ENCODE data around the gene ECHDC1.

The ECHDC1 gene

DNA sequence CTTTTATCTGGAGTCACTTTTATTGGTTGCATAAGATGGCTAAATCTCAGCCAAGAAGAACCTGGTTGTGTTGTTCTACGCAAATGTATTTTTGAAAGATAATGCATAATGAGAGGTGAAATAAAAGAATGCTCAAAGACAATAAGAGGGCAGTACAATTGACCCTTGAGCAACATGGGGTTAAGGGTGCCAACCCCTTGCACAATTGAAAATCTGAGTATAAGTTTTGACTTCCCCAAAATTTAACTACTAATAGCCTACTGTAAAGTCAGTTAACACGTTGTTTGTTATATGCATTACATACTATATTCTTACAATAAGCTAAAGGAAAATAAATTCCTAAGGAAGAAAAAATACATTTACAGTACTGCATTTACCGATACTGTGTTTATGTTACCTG is 70.8 kb downstream of the ECHDC1 start:
- no peak overlapping the region for H3K4me3 ChIP-seq (ENCODE audit: low read length)
- no peaks in the 10 kb centered on the region for H3K36me3 ChIP-seq (ENCODE audit: control insufficient read depth, insufficient read depth, low read length)
- H3K27ac ChIP-seq (ENCODE audit: low read depth, low read length): no peak overlapping the region
- peaks cover 15% of the 10 kb centered on the region for H3K4me1 ChIP-seq (ENCODE audit: control insufficient read depth, insufficient read depth, low read length)
- no peak overlapping the region for H3K9ac ChIP-seq (ENCODE audit: low read length)
- no peaks in the 10 kb centered on the region for H3K27me3 ChIP-seq (ENCODE audit: control insufficient read depth, insufficient read depth, low read length)

DNA sequence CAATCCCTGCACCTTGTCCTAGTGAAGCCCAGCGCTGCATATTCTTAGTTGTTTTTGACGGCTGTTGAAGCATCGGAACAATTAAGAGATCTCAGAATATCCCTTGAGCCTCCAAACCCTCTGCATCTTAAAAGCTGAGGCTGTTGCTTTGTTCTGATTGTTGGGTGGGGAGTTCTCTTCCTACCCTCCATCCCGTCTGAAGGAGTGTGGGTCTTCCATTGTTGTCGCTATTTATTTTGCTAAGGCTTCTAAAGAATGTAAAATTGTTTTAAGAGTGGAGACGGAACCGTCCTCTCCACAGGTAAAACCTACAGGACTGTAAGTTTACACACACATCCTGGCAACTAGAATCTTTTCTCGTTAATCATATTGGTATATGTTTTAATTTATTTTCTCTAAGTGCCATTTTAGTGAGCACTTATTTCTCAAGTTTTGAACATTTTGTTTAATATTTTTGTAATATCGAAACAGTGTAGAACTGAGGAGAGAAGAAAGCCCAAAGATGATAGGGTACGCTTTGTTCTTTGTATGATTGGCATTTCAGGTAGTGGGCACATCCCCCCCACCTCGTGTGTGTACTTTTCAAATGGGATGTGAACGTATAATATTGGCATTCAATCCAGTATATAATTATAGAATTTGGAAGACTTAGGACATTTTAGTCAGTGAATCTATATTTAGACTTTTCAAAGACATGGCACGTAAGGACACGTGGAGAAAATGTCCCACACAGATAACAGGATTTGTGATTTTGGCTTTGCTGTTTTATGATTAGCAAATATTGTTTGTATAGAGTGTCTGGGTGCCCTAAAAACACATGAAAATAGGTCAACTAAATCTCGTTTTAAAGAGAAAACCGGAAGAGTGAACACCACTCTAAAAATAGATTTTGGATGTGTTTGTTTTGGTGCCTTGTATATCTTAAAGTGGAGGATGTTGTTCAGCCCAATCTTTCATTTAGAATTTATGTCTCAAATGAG is 75.5 kb downstream of the ECHDC1 start:
- peak overlapping the region; percentile 99 for H3K9ac ChIP-seq (ENCODE audit: low read length)
- peak overlapping the region; percentile 99 for H3K27ac ChIP-seq (ENCODE audit: low read depth, low read length)
- no peaks in the 10 kb centered on the region for H3K27me3 ChIP-seq (ENCODE audit: control insufficient read depth, insufficient read depth, low read length)
- peaks cover 15% of the 10 kb centered on the region for H3K4me1 ChIP-seq (ENCODE audit: control insufficient read depth, insufficient read depth, low read length)
- peak overlapping the region; percentile 100 for H3K4me3 ChIP-seq (ENCODE audit: low read length)
- H3K36me3 ChIP-seq (ENCODE audit: control insufficient read depth, insufficient read depth, low read length): no peaks in the 10 kb centered on the region

DNA sequence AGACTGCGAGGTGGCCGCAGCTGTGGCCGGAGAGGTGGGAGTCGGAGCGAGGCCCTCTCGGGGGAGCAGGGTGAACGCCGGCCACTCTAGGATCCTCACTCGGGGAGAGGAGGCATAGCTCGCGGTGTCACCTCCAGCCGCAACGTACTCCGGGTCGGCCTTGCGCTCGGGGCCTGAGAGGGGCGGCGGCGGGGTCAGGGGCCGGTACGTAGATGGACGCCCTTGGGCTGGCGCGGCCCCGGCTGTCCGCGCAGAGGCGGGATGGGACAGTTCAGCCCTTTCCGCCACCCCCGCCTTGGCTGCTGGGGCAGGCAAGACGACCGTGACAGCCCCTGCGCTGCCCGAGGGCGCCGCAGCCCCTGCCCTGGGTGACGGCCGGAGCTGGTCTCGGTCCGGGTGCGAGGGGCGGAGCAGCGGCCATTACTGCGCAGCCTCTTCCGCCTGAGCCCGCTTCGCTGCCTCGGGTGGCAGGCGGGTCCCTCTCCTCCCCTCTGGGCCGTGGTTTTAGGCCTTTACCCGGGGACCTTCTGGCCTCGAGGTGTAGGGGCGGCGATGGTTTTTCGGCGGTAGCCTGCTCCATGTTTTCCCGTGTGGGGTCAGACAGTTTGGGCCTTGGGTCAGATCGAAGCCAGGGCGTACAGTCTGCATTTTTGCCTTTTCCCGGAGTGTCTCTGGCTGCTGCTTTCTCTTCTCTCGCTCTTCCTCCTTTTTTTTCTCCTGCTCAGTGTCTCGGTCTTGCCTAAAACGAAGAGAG is 76.3 kb downstream of the ECHDC1 start:
- peak overlapping the region; percentile 100 for H3K4me3 ChIP-seq (ENCODE audit: low read length)
- H3K27ac ChIP-seq (ENCODE audit: low read depth, low read length): peak overlapping the region; percentile 99
- H3K27me3 ChIP-seq (ENCODE audit: control insufficient read depth, insufficient read depth, low read length): no peaks in the 10 kb centered on the region
- H3K9ac ChIP-seq (ENCODE audit: low read length): peak overlapping the region; percentile 99
- H3K4me1 ChIP-seq (ENCODE audit: control insufficient read depth, insufficient read depth, low read length): peaks cover 15% of the 10 kb centered on the region
- H3K36me3 ChIP-seq (ENCODE audit: control insufficient read depth, insufficient read depth, low read length): no peaks in the 10 kb centered on the region

DNA sequence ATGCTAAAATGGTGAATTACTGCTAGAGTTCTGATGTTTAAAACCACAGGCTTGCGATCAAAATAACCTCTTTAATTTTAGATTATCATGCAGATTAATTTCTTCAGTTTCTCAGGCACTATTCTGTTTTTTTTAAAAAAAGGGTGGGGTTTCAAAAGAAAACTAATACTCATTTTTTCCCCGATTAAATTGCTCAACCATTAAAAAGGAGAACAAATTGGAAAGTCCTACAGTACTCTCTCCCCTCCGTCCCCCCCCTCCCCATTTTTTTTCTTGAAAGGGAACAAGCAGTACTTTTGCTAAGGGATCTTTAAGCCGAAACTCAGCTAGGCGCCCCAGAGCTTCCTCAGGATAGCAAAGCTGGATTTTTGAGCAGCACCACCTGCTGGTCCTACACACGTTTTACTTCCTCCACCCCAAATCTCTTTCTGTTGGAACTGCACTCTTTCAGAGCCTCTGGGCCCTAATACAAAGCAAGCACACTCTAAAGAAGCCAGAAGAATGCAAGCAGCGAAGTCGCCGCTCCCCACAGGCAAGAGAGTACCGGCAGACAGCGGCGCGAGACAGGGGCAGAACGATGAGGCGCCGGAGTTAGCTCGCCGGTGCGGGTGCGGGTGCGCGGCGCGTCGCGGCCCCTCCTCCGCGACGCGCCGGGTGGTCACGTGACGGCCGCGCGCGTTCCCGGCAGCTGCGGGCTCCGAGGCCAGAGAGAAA is 77.1 kb downstream of the ECHDC1 start, which contains the start of gene RNF146:
Gene RNF146, plus strand, starts transcription at position 687 of the 714 bp plus-strand sequence. CDS start 13,475 bp downstream, outside the sequence.
- peak within 1 kb of the TSS; percentile 99 for H3K27ac ChIP-seq (ENCODE audit: low read depth, low read length)
- peak within 1 kb of the TSS; percentile 99 for H3K9ac ChIP-seq (ENCODE audit: low read length)
- H3K4me1 ChIP-seq (ENCODE audit: control insufficient read depth, insufficient read depth, low read length): peaks cover 15% of the 10 kb centered on the region
- H3K4me3 ChIP-seq (ENCODE audit: low read length): peak within 1 kb of the TSS; percentile 100
- no peaks in the 10 kb centered on the region for H3K27me3 ChIP-seq (ENCODE audit: control insufficient read depth, insufficient read depth, low read length)
- H3K36me3 ChIP-seq (ENCODE audit: control insufficient read depth, insufficient read depth, low read length): no peaks in the 10 kb centered on the region

DNA sequence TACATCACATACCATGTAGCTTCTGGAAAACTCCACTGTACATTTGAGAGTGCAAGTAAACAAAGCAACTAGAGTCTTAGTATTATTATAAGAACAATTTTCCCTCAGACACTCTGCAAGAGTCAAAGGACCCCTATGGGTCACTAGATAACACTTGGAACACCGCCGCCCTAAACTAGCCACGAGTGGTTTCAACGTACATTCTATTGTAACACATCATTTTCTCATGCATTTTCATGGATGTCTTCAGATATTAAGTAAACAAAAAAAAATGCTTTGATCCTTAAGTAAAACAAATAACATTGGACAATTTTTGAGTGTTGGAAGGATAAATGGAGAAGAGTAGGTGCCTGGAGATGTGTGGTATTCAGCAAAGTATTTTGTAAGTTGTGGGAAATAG is 79.9 kb downstream of the ECHDC1 start:
- Histone ChIP-seq H3K9ac (ENCODE audit: low read length) (no peak overlapping the region), H3K27ac (ENCODE audit: low read depth, low read length) (no peak overlapping the region), H3K4me1 (ENCODE audit: control insufficient read depth, insufficient read depth, low read length) (peaks cover 3% of the 10 kb centered on the region), H3K4me3 (ENCODE audit: low read length) (no peak overlapping the region), H3K36me3 (ENCODE audit: control insufficient read depth, insufficient read depth, low read length) (no peaks in the 10 kb centered on the region), H3K27me3 (ENCODE audit: control insufficient read depth, insufficient read depth, low read length) (no peaks in the 10 kb centered on the region)

DNA sequence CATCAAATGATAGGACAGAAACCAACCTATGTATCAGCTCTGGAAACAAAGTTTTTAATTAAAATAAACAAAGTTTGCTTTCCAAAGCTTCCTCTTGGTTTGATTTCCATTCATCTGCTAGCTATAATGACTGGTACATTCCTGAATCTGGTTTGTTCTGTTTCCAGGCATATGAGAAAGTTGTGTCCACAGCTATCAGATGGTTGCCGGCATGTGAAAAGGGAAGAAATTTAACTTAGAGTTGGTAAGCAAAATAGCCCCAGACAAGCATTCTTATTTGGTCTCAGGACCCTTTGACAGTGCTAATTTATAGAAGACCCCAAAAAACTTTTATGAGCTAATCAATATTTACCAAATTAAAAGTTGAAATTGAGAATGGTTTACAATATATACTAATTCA is 80.5 kb downstream of the ECHDC1 start:
- no peaks in the 10 kb centered on the region for H3K4me1 ChIP-seq (ENCODE audit: control insufficient read depth, insufficient read depth, low read length)
- H3K9ac ChIP-seq (ENCODE audit: low read length): no peak overlapping the region
- H3K36me3 ChIP-seq (ENCODE audit: control insufficient read depth, insufficient read depth, low read length): no peaks in the 10 kb centered on the region
- H3K27ac ChIP-seq (ENCODE audit: low read depth, low read length): no peak overlapping the region
- no peaks in the 10 kb centered on the region for H3K27me3 ChIP-seq (ENCODE audit: control insufficient read depth, insufficient read depth, low read length)
- H3K4me3 ChIP-seq (ENCODE audit: low read length): no peak overlapping the region

DNA sequence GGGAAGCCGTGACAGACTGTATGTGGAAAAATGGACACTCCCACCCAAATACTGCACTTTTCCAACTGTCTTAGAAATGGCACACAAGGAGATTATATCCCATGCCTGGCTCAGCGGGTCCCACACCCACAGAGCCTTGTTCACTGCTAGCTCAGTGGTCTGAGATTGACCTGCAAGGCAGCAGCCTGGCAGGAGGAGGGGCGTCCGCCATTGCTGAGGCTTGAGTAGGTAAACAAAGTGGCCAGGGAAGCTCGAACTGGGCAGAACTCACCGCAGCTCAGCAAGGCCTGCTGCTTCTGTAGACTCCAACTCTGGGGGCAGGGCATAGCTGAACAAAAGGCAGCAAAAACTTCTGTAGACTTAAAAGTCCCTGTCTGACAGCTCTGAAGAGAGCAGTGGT is 88.1 kb downstream of the ECHDC1 start:
- Histone ChIP-seq H3K9ac (ENCODE audit: low read length) (no peak overlapping the region), H3K4me3 (ENCODE audit: low read length) (no peak overlapping the region), H3K36me3 (ENCODE audit: control insufficient read depth, insufficient read depth, low read length) (no peaks in the 10 kb centered on the region), H3K27me3 (ENCODE audit: control insufficient read depth, insufficient read depth, low read length) (no peaks in the 10 kb centered on the region), H3K27ac (ENCODE audit: low read depth, low read length) (no peak overlapping the region), H3K4me1 (ENCODE audit: control insufficient read depth, insufficient read depth, low read length) (no peaks in the 10 kb centered on the region)

DNA sequence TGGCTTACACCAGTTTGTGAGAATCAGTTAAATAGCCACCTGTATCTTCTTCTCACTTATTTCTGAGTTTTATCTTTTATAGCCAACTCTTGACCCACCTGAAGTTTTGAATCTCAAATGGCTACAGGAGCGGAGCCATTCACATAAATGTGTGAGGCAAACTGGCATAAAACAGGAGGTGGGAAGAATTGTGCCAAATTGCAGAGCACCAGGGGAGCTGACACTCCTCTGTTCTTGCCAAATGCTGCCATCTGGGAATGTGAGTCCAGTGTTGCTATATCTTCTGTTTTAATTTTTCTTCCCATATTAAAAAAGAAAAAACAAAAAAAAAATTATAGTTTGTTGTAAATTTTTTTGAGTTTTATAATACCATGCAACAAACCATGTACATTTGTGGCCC is 93.8 kb downstream of the ECHDC1 start:
- Histone ChIP-seq H3K4me1 (ENCODE audit: control insufficient read depth, insufficient read depth, low read length) (no peaks in the 10 kb centered on the region), H3K27ac (ENCODE audit: low read depth, low read length) (no peak overlapping the region), H3K9ac (ENCODE audit: low read length) (no peak overlapping the region), H3K4me3 (ENCODE audit: low read length) (no peak overlapping the region), H3K27me3 (ENCODE audit: control insufficient read depth, insufficient read depth, low read length) (no peaks in the 10 kb centered on the region), H3K36me3 (ENCODE audit: control insufficient read depth, insufficient read depth, low read length) (no peaks in the 10 kb centered on the region)

DNA sequence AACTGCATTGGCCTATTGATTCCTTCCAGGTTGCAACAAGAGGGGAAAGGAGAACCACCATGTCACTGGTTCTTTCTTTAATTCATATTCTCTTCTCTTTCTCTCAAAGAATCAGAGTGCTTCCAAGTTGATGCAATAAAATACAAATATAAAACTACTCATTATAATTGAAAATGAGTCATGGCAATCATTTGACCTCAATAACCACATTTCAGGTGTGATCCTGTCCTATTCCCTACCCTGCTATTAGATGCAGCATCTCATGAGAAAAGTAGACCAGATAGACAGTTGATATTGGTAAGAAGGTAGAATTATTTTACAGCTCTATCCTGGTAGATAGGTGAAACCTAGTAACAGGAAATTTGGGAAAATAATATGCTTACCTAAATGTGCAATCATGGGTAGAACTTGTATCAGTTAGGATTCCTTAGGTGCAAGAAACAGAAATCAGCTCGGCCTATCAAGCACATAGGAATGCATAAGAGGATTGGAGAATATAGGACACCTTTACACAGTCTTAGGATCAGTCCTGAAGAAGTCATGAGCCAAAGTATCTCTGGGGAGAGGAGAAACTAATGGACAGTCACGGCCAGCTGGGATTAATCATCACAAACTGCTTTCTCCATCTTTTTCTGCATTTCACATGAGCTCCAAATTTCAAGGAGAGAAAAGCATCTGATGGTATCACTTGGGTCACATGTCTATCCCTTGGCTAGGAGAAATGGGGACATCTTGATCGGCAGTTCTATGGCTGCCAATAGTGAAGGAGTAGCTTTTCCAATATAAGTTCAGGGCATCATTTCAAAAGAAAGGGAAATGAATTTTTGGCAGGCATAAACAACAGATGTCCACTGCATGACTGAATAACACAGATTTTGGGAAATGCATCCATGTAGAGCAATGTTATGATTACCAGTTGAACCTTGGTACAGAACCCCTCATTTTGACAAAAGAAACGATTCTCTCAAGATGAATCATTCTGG is 96.0 kb downstream of the ECHDC1 start:
- Histone ChIP-seq H3K27me3 (ENCODE audit: control insufficient read depth, insufficient read depth, low read length) (no peaks in the 10 kb centered on the region), H3K36me3 (ENCODE audit: control insufficient read depth, insufficient read depth, low read length) (no peaks in the 10 kb centered on the region), H3K27ac (ENCODE audit: low read depth, low read length) (no peak overlapping the region), H3K4me1 (ENCODE audit: control insufficient read depth, insufficient read depth, low read length) (no peaks in the 10 kb centered on the region), H3K4me3 (ENCODE audit: low read length) (no peak overlapping the region), H3K9ac (ENCODE audit: low read length) (no peak overlapping the region)

DNA sequence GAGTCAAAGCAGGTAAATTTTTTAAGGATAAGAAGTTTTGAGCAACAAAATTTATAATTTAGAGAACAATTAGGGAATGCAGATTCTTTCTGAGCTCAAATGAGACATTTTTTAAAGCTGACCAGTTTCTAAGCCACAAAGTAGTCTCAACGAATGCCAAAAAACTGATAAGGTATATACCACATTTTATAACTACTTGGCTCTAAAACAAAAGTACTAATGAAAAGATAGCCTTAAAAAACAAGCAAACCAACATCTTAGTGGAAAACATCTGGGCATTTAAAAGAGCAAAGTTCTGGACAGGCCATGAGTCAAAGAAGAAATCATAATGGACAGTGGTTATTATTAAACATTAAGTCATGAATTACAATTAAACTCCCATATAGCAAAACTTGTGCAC is 99.9 kb downstream of the ECHDC1 start:
- no peak overlapping the region for H3K4me3 ChIP-seq (ENCODE audit: low read length)
- no peaks in the 10 kb centered on the region for H3K27me3 ChIP-seq (ENCODE audit: control insufficient read depth, insufficient read depth, low read length)
- no peak overlapping the region for H3K27ac ChIP-seq (ENCODE audit: low read depth, low read length)
- no peaks in the 10 kb centered on the region for H3K4me1 ChIP-seq (ENCODE audit: control insufficient read depth, insufficient read depth, low read length)
- no peak overlapping the region for H3K9ac ChIP-seq (ENCODE audit: low read length)
- no peaks in the 10 kb centered on the region for H3K36me3 ChIP-seq (ENCODE audit: control insufficient read depth, insufficient read depth, low read length)

Data from rectal smooth muscle tissue (tissue), 1 donor.